GM12891 (cell line): ENCODE measurements around the gene UCK2.

Source experiments
- DNase-seq: peaks from one replicate; pipeline ENCODE4 v3.0.0; 2011; ENCODE audit warnings: low spot score; ENCODE audit not compliant: insufficient read length
- FAIRE-seq: peaks from 2 replicates; lab custom pipeline; 2011; peaks lifted over from hg19 to GRCh38; lab: Jason Lieb, UNC
- PAX5 ChIP-seq: IDR thresholded peaks from 2 replicates; pipeline ENCODE4 v1.6.1; 2011; ENCODE audit warnings: low read length, moderate library complexity, mild to moderate bottlenecking; ENCODE audit not compliant: insufficient read depth, severe bottlenecking
- POLR2A ChIP-seq: IDR thresholded peaks from 2 replicates; pipeline ENCODE4 v1.6.1; 2011; ENCODE audit warnings: low read depth, low read length, control low read depth
- POLR2AphosphoS5 ChIP-seq: IDR thresholded peaks from 2 replicates; pipeline ENCODE4 v1.6.1; 2011; ENCODE audit warnings: low read depth, low read length, control low read depth
- POU2F2 ChIP-seq: IDR thresholded peaks from 2 replicates; pipeline ENCODE4 v1.6.1; 2011; ENCODE audit warnings: low read depth, mild to moderate bottlenecking, control low read depth, low read length, moderate library complexity
- SPI1 ChIP-seq: IDR thresholded peaks from 2 replicates; pipeline ENCODE4 v1.6.1; 2011; ENCODE audit warnings: low read depth, low read length, control low read depth
- TAF1 ChIP-seq: IDR thresholded peaks from 2 replicates; pipeline ENCODE4 v1.6.1; 2011; ENCODE audit warnings: low read depth, low read length, control low read depth

The UCK2 gene

GRCh38 chr1:165912638-165913037, 85.2 kb downstream of the UCK2 start:
- no peak for FAIRE-seq
- no peak for DNase-seq
- no peak for TF ChIP-seq POU2F2
- no peak for TF ChIP-seq TAF1
- TF ChIP-seq POLR2AphosphoS5 = no peak
- no peak for TF ChIP-seq SPI1
- TF ChIP-seq PAX5 = no peak
- TF ChIP-seq POLR2A = no peak

DNA sequence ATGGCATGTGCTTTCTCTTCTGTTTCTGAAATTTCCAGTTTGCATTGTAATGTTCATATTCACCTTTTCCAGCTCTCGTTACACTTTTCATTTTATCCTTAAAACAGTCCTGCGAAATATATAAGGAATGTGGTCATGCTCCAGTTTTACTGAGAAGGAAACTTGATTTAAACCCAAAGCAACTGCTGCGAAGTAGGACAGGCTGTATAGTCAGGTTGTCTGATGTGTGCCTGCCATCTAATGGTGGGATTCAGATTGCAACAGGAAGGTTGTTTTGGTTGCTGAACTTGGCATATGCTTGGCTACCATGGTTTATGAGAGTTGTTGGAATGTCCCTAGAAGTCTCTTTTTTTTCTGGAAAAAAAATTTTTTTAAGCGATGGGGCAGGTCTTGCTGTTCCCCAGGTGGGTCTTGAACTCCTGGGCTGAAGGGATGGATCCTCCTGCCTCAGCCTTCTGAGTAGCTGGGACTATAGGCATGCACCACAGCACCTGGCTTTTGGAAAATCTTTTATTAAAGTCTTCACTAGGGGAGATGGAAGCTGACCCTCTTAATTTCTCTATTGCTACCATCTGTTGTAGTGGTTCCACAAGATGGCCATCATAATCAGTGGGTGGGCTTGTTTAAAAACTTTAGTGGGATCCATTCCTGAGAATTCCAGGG, 86.9 kb downstream of the UCK2 start:
- FAIRE-seq (peak; percentile 97), DNase-seq (peak; percentile 44)
- no peak for TF ChIP-seq POLR2AphosphoS5
- no peak for TF ChIP-seq PAX5
- no peak for TF ChIP-seq TAF1
- no peak for TF ChIP-seq POLR2A
- TF ChIP-seq SPI1 = no peak
- TF ChIP-seq POU2F2 = no peak

GRCh38 chr1:165915480-165915879, 88.1 kb downstream of the UCK2 start:
- no peak for DNase-seq
- FAIRE-seq = no peak
- TF ChIP-seq TAF1 = no peak
- no peak for TF ChIP-seq SPI1
- no peak for TF ChIP-seq PAX5
- no peak for TF ChIP-seq POU2F2

DNA sequence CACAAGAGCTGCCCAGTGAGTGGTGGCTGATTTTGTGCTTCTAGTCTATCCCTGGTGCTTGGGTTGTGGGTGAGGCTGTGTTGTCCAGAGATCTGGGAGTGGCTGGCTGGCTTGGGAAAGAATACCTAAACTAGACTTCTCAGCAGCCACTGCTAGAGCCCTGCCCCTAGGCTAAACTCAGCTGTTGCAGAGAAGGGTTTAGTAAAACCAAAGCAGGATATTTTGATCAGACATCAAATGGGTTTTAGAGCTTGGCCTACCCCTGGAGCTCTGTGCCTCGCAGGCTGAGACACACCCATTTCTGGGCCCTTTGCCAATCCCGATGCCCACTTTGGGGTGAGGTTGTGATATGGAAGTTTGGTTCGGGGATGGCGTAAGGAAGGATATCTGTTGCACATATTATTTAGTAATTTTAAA, 88.5 kb downstream of the UCK2 start:
- TF ChIP-seq PAX5 = no peak
- no peak for TF ChIP-seq POLR2A
- TF ChIP-seq POLR2AphosphoS5 = no peak
- TF ChIP-seq SPI1 = no peak
- TF ChIP-seq POU2F2 = no peak
- no peak for TF ChIP-seq TAF1
- no peak for DNase-seq
- FAIRE-seq = no peak

GRCh38 chr1:165917166-165917565, 89.8 kb downstream of the UCK2 start:
- no peak for TF ChIP-seq POLR2A
- no peak for TF ChIP-seq POLR2AphosphoS5
- FAIRE-seq = no peak
- DNase-seq = no peak

- no peak for FAIRE-seq
- TF ChIP-seq TAF1 (no peak), POU2F2 (no peak), POLR2A (no peak), POLR2AphosphoS5 (no peak), PAX5 (no peak), SPI1 (no peak)
- DNase-seq = no peak
Observed at GRCh38 chr1:165924117-165924516, 96.7 kb downstream of the UCK2 start.

DNA sequence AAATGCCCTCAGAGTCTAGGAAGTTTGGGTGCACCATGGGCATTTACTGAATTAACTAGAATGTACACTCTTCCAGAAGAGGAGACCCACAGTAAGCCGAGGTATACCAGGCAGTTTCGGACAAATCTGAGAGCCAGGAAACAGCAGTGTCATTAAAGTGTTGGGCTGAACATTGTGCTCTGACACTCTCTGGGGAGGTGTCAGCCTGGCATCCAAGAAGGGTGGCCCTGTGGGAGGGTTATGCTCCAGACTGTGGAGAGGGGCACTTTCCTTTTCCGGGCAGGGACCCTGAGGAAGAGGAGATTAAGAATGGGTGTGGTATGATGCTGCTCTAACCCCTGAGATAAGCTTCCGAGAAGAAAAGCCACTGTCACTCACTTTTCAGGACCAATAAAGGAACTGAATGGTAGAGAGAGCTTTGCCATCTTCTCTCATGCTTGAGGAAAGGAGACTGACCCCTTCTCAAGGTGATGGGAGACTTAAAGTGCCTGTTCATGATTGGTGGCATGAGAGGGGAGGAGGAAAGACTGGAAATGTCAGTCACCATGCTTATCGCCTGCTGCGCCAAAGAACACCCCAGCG, 98.2 kb downstream of the UCK2 start:
- no peak for FAIRE-seq
- no peak for DNase-seq
- TF ChIP-seq POLR2A (no peak), POLR2AphosphoS5 (no peak), PAX5 (no peak), SPI1 (no peak), POU2F2 (no peak), TAF1 (no peak)

DNA sequence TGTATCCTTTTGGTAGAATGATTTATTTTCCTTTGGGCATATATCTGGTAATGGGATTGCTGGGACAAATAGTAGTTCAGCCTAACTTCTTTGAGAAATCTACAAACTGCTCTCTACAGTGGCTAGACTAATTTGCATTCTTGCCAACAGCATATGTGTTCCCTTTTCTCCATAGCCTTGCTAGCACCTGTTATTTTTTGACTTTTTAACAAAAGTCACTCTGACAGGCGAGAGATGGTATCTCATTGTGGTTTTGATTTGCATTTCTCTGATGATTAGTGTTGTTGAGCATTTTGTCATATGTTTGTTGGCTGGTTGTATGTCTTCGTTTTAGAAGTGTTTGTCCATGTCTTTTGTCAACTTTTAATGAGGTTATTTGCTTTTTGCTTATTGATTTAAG, 99.8 kb downstream of the UCK2 start:
- FAIRE-seq (no peak), DNase-seq (no peak)
- TF ChIP-seq POU2F2 = no peak
- no peak for TF ChIP-seq POLR2A
- TF ChIP-seq TAF1 = no peak
- TF ChIP-seq SPI1 = no peak
- no peak for TF ChIP-seq PAX5
- TF ChIP-seq POLR2AphosphoS5 = no peak

DNA sequence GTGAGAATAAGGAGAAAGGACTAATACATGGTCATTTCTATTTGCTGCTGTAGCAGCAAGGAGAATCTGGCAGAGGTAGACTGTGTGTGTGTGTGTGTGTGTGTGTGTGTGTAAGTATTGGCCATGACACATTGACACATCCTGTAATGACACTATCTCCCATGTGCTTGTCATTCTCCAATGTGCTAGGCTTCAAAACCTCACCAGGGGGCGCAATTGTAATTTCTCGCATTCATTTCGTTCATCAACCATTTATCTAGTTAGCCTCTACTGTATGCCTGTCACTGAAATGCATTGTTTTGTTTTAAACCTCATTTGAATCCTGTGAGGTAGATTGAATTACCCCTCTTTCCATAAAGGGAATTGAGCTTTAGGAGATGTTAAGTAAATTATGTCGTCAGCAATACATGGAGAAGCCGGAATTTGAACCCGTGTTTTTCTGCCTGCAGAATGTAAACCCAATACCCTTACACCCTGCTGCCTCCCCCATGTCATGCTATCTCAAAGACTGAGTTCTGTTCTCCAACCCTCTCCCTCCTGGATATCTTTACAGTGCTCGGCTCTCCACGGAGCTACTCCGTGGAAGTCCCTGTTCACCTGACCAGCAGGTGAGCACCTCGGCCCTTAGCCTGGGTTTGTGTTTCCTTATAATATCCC, 100.8 kb downstream of the UCK2 start:
- FAIRE-seq = peak; percentile 95
- DNase-seq = no peak
- TF ChIP-seq POLR2A (no peak), POU2F2 (no peak), SPI1 (no peak), PAX5 (no peak), TAF1 (no peak), POLR2AphosphoS5 (no peak)

- FAIRE-seq = no peak
- TF ChIP-seq TAF1 = no peak
- TF ChIP-seq POLR2A = no peak
- no peak for TF ChIP-seq PAX5
- no peak for TF ChIP-seq POLR2AphosphoS5
- TF ChIP-seq POU2F2 = no peak
- TF ChIP-seq SPI1 = no peak
- DNase-seq = no peak
Observed at GRCh38 chr1:165930961-165931360, 103.5 kb downstream of the UCK2 start.
